WTC11 (cell line): ENCODE data around the gene PDRG1. TPM values are rescaled to one million over a fixed set of nuclear protein-coding genes. Genes with fewer than 3 reads are reported as not detected.
A peak's percentile ranks its signal among the peaks of the same experiment; 100 is the strongest.

Experiments
- ATAC-seq: fragments of 200-7000 bp; cut with Tn5 transposase; 2 replicates; pipeline ENCODE4 v1.10.0; 2021; ENCODE audit warnings: mild to moderate bottlenecking, moderate library complexity
- CTCF ChIA-PET: fragments of 300-600 bp; sonication (Branson Sonifier 250); formaldehyde crosslinking; loops from one replicate; lab custom pipeline; 2021; ENCODE audit warnings: antibody characterized with exemption; lab: Charles Lee
- POLR2A ChIA-PET: fragments of 350-600 bp; sonication (Branson Sonifier 250); formaldehyde crosslinking; loops from one replicate; lab custom pipeline; 2021; ENCODE audit warnings: antibody characterized with exemption; lab: Charles Lee
- DNase-seq: peaks from one replicate; pipeline ENCODE4 v3.0.0; 2021; ENCODE audit warnings: low spot score
- H3K27ac Mint-ChIP-seq: 2 replicates; pipeline ENCODE4 v1.8.0; 2021; ENCODE audit warnings: mixed read lengths
- H3K27me3 Mint-ChIP-seq: 2 replicates; pipeline ENCODE4 v1.8.0; 2021; ENCODE audit warnings: low read depth, mild to moderate bottlenecking, moderate library complexity, mixed read lengths
- H3K36me3 Mint-ChIP-seq: 2 replicates; pipeline ENCODE4 v1.8.0; 2021; ENCODE audit warnings: mixed read lengths
- H3K4me1 Mint-ChIP-seq: 2 replicates; pipeline ENCODE4 v1.8.0; 2022; ENCODE audit warnings: mixed read lengths
- H3K4me3 Mint-ChIP-seq: 2 replicates; pipeline ENCODE4 v1.8.0; 2021; ENCODE audit warnings: mild to moderate bottlenecking, moderate library complexity, mixed read lengths
- H3K9me3 Mint-ChIP-seq: 2 replicates; pipeline ENCODE4 v1.8.0; 2021; ENCODE audit warnings: mixed read lengths
- EMX1 ChIP-seq: fragments of 250-450 bp; sonication (Bioruptor Pico); IDR thresholded peaks from 2 replicates; pipeline ENCODE4 v1.8.0; 2021; ENCODE audit warnings: mild to moderate bottlenecking
- GABPB1 ChIP-seq: sonication (generic); formaldehyde crosslinking; IDR thresholded peaks from 2 replicates; pipeline ENCODE4 v1.8.1; 2023; ENCODE audit warnings: mild to moderate bottlenecking, missing genetic modification reagents
- NR3C1 ChIP-seq: sonication (generic); formaldehyde crosslinking; conservative IDR thresholded peaks from 2 replicates; pipeline ENCODE4 v1.8.1; 2023; ENCODE audit warnings: low read depth, mild to moderate bottlenecking, missing genetic modification reagents
- PRRX2 ChIP-seq: fragments of 250-450 bp; sonication (Bioruptor Pico); IDR thresholded peaks from 2 replicates; pipeline ENCODE4 v1.8.0; 2021; ENCODE audit warnings: mild to moderate bottlenecking
- RORB ChIP-seq: fragments of 250-450 bp; sonication (Bioruptor Pico); IDR thresholded peaks from 2 replicates; pipeline ENCODE4 v1.9.0; 2021; ENCODE audit warnings: mild to moderate bottlenecking
- TCF7 ChIP-seq: sonication (generic); formaldehyde crosslinking; IDR thresholded peaks from 2 replicates; pipeline ENCODE4 v1.8.0; 2022; ENCODE audit warnings: mild to moderate bottlenecking, low read depth, missing genetic modification reagents, moderate library complexity
- ZNF138 ChIP-seq: sonication (generic); formaldehyde crosslinking; conservative IDR thresholded peaks from 2 replicates; pipeline ENCODE4 v1.8.1; 2022; ENCODE audit warnings: mild to moderate bottlenecking, moderate library complexity, missing genetic modification reagents
- ZNF219 ChIP-seq: sonication (generic); formaldehyde crosslinking; IDR thresholded peaks from 2 replicates; pipeline ENCODE4 v1.8.0; 2023; ENCODE audit warnings: missing genetic modification reagents, mild to moderate bottlenecking, borderline replicate concordance
- ZNF232 ChIP-seq: sonication (generic); formaldehyde crosslinking; IDR thresholded peaks from 2 replicates; pipeline ENCODE4 v1.8.0; 2022; ENCODE audit warnings: mild to moderate bottlenecking, missing genetic modification reagents
- ZSCAN18 ChIP-seq: fragments of 250-450 bp; sonication (Bioruptor Pico); IDR thresholded peaks from 2 replicates; pipeline ENCODE4 v2.1.2; 2022; ENCODE audit warnings: mild to moderate bottlenecking, moderate library complexity
- total RNA-seq: library from RNA; stranded (reverse); gene quantifications from 3 replicates; pipeline ENCODE4 v1.2.3, GENCODE V29; 2021
- TF ChIP-seq, protein P1 (sequence below): fragments of 250-450 bp; sonication (Bioruptor Pico); IDR thresholded peaks from 2 replicates; pipeline ENCODE4 v1.9.0; 2021; ENCODE audit warnings: moderate library complexity, mild to moderate bottlenecking, inconsistent platforms, borderline replicate concordance
- TF ChIP-seq, protein P2 (sequence below): sonication (generic); formaldehyde crosslinking; IDR thresholded peaks from 2 replicates; pipeline ENCODE4 v1.8.1; 2023; ENCODE audit warnings: mild to moderate bottlenecking, missing genetic modification reagents
- TF ChIP-seq, protein P3 (sequence below): sonication (generic); formaldehyde crosslinking; IDR thresholded peaks from 2 replicates; pipeline ENCODE4 v1.8.0; 2023; ENCODE audit warnings: mild to moderate bottlenecking, missing genetic modification reagents
- TF ChIP-seq, protein P4 (sequence below): fragments of 250-450 bp; sonication (Bioruptor Pico); IDR thresholded peaks from 2 replicates; pipeline ENCODE4 v1.8.0; 2021; ENCODE audit warnings: mild to moderate bottlenecking
- TF ChIP-seq, protein P5 (sequence below): sonication (generic); formaldehyde crosslinking; IDR thresholded peaks from 2 replicates; pipeline ENCODE4 v1.8.1; 2023; ENCODE audit warnings: mild to moderate bottlenecking, missing genetic modification reagents, borderline replicate concordance

PDRG1 gene
- total RNA-seq, 1 experiment from 2014 or later: 16.0 TPM

DNA sequence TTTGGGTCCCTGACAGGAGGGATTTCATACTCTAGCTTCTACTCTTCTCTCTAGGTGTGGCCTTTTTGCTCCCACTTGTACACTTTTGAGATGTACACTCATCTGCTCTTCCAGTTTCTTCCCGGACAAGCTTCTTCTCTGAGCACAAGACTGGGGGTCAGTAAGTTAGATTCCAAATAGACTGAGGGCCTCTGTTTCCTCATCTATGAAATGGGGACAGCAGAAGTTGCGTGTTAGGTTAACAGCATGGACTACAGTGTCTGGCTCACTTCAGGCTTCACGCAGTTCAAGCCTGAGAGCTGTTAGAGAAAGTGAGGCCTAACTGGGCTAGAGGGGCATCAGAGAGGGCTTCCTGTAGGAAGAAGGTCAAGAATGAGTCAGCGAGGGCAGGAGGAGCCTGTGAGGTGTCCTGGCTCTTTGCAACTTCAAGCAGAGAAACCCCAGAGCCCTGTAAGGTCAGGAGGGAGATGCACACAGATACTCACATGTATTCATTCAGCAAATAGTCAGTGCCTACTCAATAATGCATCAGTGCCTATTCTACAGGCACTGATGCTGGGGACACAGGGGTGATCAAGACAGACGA lies 36.7 kb upstream of the PDRG1 start:
- ATAC-seq: no peak
- CTCF ChIA-PET: no interaction called here
- DNase-seq: no peak
- POLR2A ChIA-PET: no interaction called here
- no peak overlapping the region; the same call in 1 of the 2 replicates for H3K27ac Mint-ChIP-seq
- H3K4me3 Mint-ChIP-seq: no peak overlapping the region
- H3K36me3 Mint-ChIP-seq: no peaks in the 10 kb centered on the region
- H3K9me3 Mint-ChIP-seq: no peaks in the 10 kb centered on the region
- TF ChIP-seq ZSCAN18 (CRISPR knock-in tag) (no peak), ZNF232 (CRISPR knock-in tag) (no peak), NR3C1 (CRISPR knock-in tag) (no peak), GABPB1 (no peak)
- TF ChIP-seq, protein P1, sequence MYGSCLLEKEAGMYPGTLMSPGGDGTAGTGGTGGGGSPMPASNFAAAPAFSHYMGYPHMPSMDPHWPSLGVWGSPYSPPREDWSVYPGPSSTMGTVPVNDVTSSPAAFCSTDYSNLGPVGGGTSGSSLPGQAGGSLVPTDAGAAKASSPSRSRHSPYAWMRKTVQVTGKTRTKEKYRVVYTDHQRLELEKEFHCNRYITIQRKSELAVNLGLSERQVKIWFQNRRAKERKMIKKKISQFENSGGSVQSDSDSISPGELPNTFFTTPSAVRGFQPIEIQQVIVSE (CRISPR knock-in tag): no peak
- H3K4me1 Mint-ChIP-seq: peaks cover 4% of the 10 kb centered on the region
- H3K27me3 Mint-ChIP-seq: peaks cover 18% of the 10 kb centered on the region

- no peak overlapping the region for H3K4me3 Mint-ChIP-seq
- ChIA-PET CTCF (no interaction called here), POLR2A (no interaction called here)
- H3K4me1 Mint-ChIP-seq: no peaks in the 10 kb centered on the region
- H3K9me3 Mint-ChIP-seq: no peaks in the 10 kb centered on the region
- DNase-seq (no peak), ATAC-seq (0 out of 2 replicates have a peak, but pooled peaks have one; percentile 22)
- H3K36me3 Mint-ChIP-seq: no peaks in the 10 kb centered on the region
- H3K27me3 Mint-ChIP-seq: peaks cover 11% of the 10 kb centered on the region
- TF ChIP-seq, protein P2, sequence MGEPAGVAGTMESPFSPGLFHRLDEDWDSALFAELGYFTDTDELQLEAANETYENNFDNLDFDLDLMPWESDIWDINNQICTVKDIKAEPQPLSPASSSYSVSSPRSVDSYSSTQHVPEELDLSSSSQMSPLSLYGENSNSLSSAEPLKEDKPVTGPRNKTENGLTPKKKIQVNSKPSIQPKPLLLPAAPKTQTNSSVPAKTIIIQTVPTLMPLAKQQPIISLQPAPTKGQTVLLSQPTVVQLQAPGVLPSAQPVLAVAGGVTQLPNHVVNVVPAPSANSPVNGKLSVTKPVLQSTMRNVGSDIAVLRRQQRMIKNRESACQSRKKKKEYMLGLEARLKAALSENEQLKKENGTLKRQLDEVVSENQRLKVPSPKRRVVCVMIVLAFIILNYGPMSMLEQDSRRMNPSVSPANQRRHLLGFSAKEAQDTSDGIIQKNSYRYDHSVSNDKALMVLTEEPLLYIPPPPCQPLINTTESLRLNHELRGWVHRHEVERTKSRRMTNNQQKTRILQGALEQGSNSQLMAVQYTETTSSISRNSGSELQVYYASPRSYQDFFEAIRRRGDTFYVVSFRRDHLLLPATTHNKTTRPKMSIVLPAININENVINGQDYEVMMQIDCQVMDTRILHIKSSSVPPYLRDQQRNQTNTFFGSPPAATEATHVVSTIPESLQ (CRISPR knock-in tag): no peak
- no peak for TF ChIP-seq RORB (CRISPR knock-in tag)
- TF ChIP-seq ZNF232 (CRISPR knock-in tag): no peak
- TF ChIP-seq PRRX2 (CRISPR knock-in tag): no peak
- TF ChIP-seq, protein P3, sequence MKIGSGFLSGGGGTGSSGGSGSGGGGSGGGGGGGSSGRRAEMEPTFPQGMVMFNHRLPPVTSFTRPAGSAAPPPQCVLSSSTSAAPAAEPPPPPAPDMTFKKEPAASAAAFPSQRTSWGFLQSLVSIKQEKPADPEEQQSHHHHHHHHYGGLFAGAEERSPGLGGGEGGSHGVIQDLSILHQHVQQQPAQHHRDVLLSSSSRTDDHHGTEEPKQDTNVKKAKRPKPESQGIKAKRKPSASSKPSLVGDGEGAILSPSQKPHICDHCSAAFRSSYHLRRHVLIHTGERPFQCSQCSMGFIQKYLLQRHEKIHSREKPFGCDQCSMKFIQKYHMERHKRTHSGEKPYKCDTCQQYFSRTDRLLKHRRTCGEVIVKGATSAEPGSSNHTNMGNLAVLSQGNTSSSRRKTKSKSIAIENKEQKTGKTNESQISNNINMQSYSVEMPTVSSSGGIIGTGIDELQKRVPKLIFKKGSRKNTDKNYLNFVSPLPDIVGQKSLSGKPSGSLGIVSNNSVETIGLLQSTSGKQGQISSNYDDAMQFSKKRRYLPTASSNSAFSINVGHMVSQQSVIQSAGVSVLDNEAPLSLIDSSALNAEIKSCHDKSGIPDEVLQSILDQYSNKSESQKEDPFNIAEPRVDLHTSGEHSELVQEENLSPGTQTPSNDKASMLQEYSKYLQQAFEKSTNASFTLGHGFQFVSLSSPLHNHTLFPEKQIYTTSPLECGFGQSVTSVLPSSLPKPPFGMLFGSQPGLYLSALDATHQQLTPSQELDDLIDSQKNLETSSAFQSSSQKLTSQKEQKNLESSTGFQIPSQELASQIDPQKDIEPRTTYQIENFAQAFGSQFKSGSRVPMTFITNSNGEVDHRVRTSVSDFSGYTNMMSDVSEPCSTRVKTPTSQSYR (CRISPR knock-in tag): no peak
- TF ChIP-seq ZNF219 (CRISPR knock-in tag): no peak
- TF ChIP-seq, protein P4, sequence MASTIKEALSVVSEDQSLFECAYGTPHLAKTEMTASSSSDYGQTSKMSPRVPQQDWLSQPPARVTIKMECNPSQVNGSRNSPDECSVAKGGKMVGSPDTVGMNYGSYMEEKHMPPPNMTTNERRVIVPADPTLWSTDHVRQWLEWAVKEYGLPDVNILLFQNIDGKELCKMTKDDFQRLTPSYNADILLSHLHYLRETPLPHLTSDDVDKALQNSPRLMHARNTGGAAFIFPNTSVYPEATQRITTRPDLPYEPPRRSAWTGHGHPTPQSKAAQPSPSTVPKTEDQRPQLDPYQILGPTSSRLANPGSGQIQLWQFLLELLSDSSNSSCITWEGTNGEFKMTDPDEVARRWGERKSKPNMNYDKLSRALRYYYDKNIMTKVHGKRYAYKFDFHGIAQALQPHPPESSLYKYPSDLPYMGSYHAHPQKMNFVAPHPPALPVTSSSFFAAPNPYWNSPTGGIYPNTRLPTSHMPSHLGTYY: no peak
- no peak for TF ChIP-seq TCF7 (CRISPR knock-in tag)
- TF ChIP-seq GABPB1: no peak
- no peak for TF ChIP-seq EMX1 (CRISPR knock-in tag)
- no peak for TF ChIP-seq ZNF138 (CRISPR knock-in tag)
- TF ChIP-seq, protein P5, sequence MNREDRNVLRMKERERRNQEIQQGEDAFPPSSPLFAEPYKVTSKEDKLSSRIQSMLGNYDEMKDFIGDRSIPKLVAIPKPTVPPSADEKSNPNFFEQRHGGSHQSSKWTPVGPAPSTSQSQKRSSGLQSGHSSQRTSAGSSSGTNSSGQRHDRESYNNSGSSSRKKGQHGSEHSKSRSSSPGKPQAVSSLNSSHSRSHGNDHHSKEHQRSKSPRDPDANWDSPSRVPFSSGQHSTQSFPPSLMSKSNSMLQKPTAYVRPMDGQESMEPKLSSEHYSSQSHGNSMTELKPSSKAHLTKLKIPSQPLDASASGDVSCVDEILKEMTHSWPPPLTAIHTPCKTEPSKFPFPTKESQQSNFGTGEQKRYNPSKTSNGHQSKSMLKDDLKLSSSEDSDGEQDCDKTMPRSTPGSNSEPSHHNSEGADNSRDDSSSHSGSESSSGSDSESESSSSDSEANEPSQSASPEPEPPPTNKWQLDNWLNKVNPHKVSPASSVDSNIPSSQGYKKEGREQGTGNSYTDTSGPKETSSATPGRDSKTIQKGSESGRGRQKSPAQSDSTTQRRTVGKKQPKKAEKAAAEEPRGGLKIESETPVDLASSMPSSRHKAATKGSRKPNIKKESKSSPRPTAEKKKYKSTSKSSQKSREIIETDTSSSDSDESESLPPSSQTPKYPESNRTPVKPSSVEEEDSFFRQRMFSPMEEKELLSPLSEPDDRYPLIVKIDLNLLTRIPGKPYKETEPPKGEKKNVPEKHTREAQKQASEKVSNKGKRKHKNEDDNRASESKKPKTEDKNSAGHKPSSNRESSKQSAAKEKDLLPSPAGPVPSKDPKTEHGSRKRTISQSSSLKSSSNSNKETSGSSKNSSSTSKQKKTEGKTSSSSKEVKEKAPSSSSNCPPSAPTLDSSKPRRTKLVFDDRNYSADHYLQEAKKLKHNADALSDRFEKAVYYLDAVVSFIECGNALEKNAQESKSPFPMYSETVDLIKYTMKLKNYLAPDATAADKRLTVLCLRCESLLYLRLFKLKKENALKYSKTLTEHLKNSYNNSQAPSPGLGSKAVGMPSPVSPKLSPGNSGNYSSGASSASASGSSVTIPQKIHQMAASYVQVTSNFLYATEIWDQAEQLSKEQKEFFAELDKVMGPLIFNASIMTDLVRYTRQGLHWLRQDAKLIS (CRISPR knock-in tag): no peak
- no peak overlapping the region for H3K27ac Mint-ChIP-seq
These were observed 35.9 kb upstream of the PDRG1 start for GRCh38 chr20:31987744-31988143.
